Stomach (tissue), 4 donors: ENCODE data around the gene TMEM271.

Experiments
- POLR2A ChIP-seq, 4 donors: fragments of 450-650 bp; IDR thresholded peaks; one replicate each; pipeline ENCODE4 v1.6.1; 2016; ENCODE audit warnings: antibody characterized with exemption in 4 of 4, control low read depth in 2 of 4, mild to moderate bottlenecking in 1 of 4, moderate library complexity in 1 of 4
- POLR2AphosphoS5 ChIP-seq, 3 donors: sonication (generic); formaldehyde crosslinking; IDR thresholded peaks; one replicate each; pipeline ENCODE4 v1.6.1; 2016; ENCODE audit warnings: antibody characterized with exemption in 3 of 3
- TF ChIP-seq, protein P1 (sequence below), 7 experiments: fragments of 450-650 bp in 4 of 7; fragments of 200-600 bp in 3 of 7; sonication (generic) in 3 of 7; IDR thresholded peaks; one replicate each; pipeline ENCODE4 v1.5.1; 2016 to 2019; ENCODE audit warnings: antibody characterized with exemption in 7 of 7, control low read depth in 2 of 7, mild to moderate bottlenecking in 1 of 7

DNA sequence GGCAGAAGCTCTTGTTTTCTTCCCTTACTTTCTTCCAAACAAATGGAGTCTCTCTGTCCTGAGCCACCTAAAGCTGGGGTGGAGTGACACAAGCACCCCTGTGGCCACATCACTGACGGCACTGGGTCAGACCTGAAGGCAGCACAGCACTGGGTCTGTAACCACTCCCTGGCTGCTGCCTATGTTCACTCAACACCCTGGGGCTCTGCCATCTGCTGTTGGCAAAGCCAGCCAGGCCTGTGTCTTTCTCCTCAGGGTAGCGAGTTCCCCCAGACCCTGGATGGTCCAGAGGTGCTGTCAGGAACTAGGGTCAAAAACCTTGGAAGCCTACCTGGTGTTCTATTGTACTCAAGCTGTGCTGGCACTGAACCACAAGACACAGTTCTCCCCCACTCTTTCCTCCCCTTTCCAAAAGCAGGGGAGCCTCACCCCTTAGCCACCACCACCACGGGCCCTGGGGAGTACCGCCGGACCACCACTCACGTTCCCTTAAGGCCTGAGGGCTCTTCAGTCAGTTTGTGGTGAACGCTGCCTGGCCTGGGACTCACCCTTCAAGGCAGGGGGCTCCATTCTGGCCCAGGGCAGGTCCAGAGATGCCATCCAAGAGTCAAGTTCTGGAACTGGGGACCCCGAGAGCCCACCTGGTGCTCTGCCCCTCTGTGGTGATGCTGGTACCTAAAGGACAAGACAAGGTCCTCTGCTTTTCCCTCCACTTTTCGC is 31.5 kb downstream of the TMEM271 start:
- TF ChIP-seq, protein P1, sequence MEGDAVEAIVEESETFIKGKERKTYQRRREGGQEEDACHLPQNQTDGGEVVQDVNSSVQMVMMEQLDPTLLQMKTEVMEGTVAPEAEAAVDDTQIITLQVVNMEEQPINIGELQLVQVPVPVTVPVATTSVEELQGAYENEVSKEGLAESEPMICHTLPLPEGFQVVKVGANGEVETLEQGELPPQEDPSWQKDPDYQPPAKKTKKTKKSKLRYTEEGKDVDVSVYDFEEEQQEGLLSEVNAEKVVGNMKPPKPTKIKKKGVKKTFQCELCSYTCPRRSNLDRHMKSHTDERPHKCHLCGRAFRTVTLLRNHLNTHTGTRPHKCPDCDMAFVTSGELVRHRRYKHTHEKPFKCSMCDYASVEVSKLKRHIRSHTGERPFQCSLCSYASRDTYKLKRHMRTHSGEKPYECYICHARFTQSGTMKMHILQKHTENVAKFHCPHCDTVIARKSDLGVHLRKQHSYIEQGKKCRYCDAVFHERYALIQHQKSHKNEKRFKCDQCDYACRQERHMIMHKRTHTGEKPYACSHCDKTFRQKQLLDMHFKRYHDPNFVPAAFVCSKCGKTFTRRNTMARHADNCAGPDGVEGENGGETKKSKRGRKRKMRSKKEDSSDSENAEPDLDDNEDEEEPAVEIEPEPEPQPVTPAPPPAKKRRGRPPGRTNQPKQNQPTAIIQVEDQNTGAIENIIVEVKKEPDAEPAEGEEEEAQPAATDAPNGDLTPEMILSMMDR (IDR thresholded peaks at IDR 0.05), result no peak
- no peak for TF ChIP-seq POLR2A (IDR thresholded peaks at IDR 0.05)
- no peak for TF ChIP-seq POLR2AphosphoS5 (IDR thresholded peaks at IDR 0.05)
